Fibroblast of lung (primary cell): ENCODE results near the gene RAP1GDS1. TPM values are rescaled to one million over a fixed set of nuclear protein-coding genes. Genes with fewer than 3 reads are reported as not detected.
"Not testable (repeated sequence)": the region's sequence is repeated elsewhere in the genome, so short reads cannot be mapped to it uniquely, and the experiment has no call there.

Experiments used
- DNase-seq, 2 donors: peaks; one replicate each; pipeline versions ENCODE4 v3.0.0 to v3.0.0-alpha.2; 2010; ENCODE audit warnings: low read depth in 2 of 2
- H2AFZ ChIP-seq: 2 replicates; pipeline ENCODE4 v1.5.1; 2012; ENCODE audit warnings: low read length, control low read depth, inconsistent platforms
- H3K27ac ChIP-seq: 2 replicates; pipeline ENCODE4 v1.5.1; 2011; ENCODE audit warnings: low read length, control low read depth; ENCODE audit not compliant: insufficient read depth
- H3K27me3 ChIP-seq: 2 replicates; pipeline ENCODE4 v1.5.1; 2011; ENCODE audit warnings: mild to moderate bottlenecking, low read length; ENCODE audit not compliant: control insufficient read depth, insufficient read depth
- H3K36me3 ChIP-seq: 2 replicates; pipeline ENCODE4 v1.5.1; 2011; ENCODE audit warnings: low read length; ENCODE audit not compliant: control insufficient read depth, insufficient read depth
- H3K4me1 ChIP-seq: 2 replicates; pipeline ENCODE4 v1.5.1; 2011; ENCODE audit warnings: low read length; ENCODE audit not compliant: control insufficient read depth, insufficient read depth; ENCODE audit errors: extremely low read depth
- H3K4me2 ChIP-seq: 2 replicates; pipeline ENCODE4 v1.5.1; 2011; ENCODE audit warnings: low read length, control low read depth; ENCODE audit not compliant: insufficient read depth; ENCODE audit errors: extremely low read depth
- H3K4me3 ChIP-seq, 4 experiments: fragments of 200-600 bp in 1 of 4; sonication (generic) in 1 of 4; replicated peaks in 1 of 4; 2 replicates each; pipeline ENCODE4 v1.5.1; 2011 to 2016; ENCODE audit warnings: low read length in 4 of 4, low read depth in 3 of 4, mild to moderate bottlenecking in 3 of 4, control low read depth in 2 of 4, inconsistent platforms in 1 of 4, mixed read lengths in 1 of 4; ENCODE audit not compliant: insufficient read depth in 1 of 4; ENCODE audit errors: control extremely low read depth in 1 of 4
- H3K79me2 ChIP-seq: 2 replicates; pipeline ENCODE4 v1.5.1; 2012; ENCODE audit warnings: mild to moderate bottlenecking, low read length, inconsistent platforms; ENCODE audit not compliant: control insufficient read depth, insufficient read depth
- H3K9ac ChIP-seq: 2 replicates; pipeline ENCODE4 v1.5.1; 2011; ENCODE audit warnings: mild to moderate bottlenecking, low read length, control low read depth; ENCODE audit not compliant: insufficient read depth
- H3K9me3 ChIP-seq: 2 replicates; pipeline ENCODE4 v1.5.1; 2012; ENCODE audit warnings: low read depth, low read length; ENCODE audit not compliant: control insufficient read depth, insufficient read depth
- H4K20me1 ChIP-seq: 2 replicates; pipeline ENCODE4 v1.5.1; 2011; ENCODE audit warnings: low read length; ENCODE audit not compliant: control insufficient read depth, insufficient read depth; ENCODE audit errors: extremely low read depth
- EZH2 ChIP-seq: IDR thresholded peaks from 2 replicates; pipeline ENCODE4 v1.5.1; 2012; ENCODE audit warnings: low read length, control low read depth, mild to moderate bottlenecking; ENCODE audit errors: missing control alignments
- polyA plus RNA-seq, 2 donors: library from polyadenylated mRNA; depleted of rRNA in 1 of 2; stranded (reverse) in 1 of 2; unstranded in 1 of 2; fragments of >200 nt; gene quantifications; 2 replicates each; pipeline ENCODE4 v1.2.1, GENCODE V29; 2011 to 2012; ENCODE audit warnings: missing spikeins in 1 of 2
- total RNA-seq: library from RNA; depleted of rRNA; stranded (reverse); fragments of >200 nt; gene quantifications from 2 replicates; pipeline ENCODE4 v1.2.1, GENCODE V29; 2014
- TF ChIP-seq, protein P1 (sequence below), 2 donors: IDR thresholded peaks in 1 of 2; conservative IDR thresholded peaks in 1 of 2; 1 replicate in 1 of 2; 2 replicates in 1 of 2; pipeline ENCODE4 v1.5.1; 2011 to 2012; ENCODE audit warnings: low read length in 2 of 2, control low read depth in 1 of 2, inconsistent platforms in 1 of 2, low read depth in 1 of 2, mild to moderate bottlenecking in 1 of 2

The RAP1GDS1 gene
- total and polyA plus RNA-seq, 2 donors (not counting 1 experiment from before 2014, with no cell fraction given): 68.3 to 103 TPM

DNA sequence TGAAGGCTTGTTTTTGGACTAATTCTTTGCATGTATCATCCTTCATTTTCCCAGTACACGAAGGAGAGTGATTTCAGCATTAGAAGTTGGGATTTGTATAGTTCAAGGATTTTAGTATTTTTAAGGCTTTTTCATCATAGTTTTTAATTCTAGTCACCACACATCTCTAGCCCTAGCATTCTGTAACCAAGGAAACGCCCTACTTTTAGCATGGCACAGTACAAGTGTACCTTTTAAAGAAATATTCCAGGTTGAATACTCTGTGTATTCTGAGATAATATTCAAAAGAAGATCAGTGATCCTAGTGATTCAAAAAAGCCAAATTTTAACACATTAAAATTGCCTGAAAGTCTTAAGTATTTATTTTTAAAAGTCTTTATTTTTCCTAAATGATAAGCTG, 150.5 kb downstream of the RAP1GDS1 start:
- Histone ChIP-seq H3K4me1 (no peaks in the 10 kb centered on the region), H4K20me1 (no peaks in the 10 kb centered on the region), H3K27ac (no peak overlapping the region), H3K27me3 (no peaks in the 10 kb centered on the region), H3K4me3 (no peak overlapping the region), H3K9me3 (no peaks in the 10 kb centered on the region), H3K9ac (no peak overlapping the region), H3K4me2 (no peak overlapping the region), H3K79me2 (no peaks in the 10 kb centered on the region), H2AFZ (no peak overlapping the region), H3K36me3 (peaks cover 1% of the 10 kb centered on the region)
- DNase-seq: no peak
- TF ChIP-seq EZH2: no peak
- TF ChIP-seq, protein P1, sequence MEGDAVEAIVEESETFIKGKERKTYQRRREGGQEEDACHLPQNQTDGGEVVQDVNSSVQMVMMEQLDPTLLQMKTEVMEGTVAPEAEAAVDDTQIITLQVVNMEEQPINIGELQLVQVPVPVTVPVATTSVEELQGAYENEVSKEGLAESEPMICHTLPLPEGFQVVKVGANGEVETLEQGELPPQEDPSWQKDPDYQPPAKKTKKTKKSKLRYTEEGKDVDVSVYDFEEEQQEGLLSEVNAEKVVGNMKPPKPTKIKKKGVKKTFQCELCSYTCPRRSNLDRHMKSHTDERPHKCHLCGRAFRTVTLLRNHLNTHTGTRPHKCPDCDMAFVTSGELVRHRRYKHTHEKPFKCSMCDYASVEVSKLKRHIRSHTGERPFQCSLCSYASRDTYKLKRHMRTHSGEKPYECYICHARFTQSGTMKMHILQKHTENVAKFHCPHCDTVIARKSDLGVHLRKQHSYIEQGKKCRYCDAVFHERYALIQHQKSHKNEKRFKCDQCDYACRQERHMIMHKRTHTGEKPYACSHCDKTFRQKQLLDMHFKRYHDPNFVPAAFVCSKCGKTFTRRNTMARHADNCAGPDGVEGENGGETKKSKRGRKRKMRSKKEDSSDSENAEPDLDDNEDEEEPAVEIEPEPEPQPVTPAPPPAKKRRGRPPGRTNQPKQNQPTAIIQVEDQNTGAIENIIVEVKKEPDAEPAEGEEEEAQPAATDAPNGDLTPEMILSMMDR (conservative IDR thresholded peaks at IDR 0.05 in 1 of 2, IDR thresholded peaks at IDR 0.05 in 1 of 2; ENCODE audit: low read depth in 1 of 2, low read length in 2 of 2): no peak

DNA sequence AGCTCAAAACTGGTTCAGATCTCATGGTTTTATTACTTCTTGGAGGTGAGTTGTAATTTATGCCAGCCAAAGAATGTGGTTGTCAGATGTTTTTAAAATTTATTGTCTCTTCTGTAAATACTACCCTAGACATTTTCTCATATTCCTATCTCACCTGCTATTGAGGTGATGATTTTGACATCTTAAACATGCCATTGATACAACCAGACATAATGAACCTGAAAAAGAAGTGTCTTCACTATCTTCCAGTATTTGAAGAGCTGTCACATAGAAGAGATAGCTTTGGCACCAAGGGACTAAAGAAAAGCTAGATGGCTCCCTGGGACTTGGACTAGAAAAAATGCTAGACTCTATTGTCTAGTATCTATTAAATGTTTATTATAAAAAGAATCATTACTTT, 155.7 kb downstream of the RAP1GDS1 start:
- Histone ChIP-seq H2AFZ (no peak overlapping the region), H3K9me3 (no peaks in the 10 kb centered on the region), H3K27ac (no peak overlapping the region), H3K4me2 (no peak overlapping the region), H3K4me1 (no peaks in the 10 kb centered on the region), H3K36me3 (no peaks in the 10 kb centered on the region), H3K9ac (no peak overlapping the region), H3K4me3 (no peak overlapping the region), H3K27me3 (no peaks in the 10 kb centered on the region), H3K79me2 (no peaks in the 10 kb centered on the region), H4K20me1 (no peaks in the 10 kb centered on the region)
- no peak for DNase-seq
- no peak for TF ChIP-seq EZH2
- TF ChIP-seq, protein P1 (conservative IDR thresholded peaks at IDR 0.05 in 1 of 2, IDR thresholded peaks at IDR 0.05 in 1 of 2; ENCODE audit: low read depth in 1 of 2, low read length in 2 of 2): no peak

DNA sequence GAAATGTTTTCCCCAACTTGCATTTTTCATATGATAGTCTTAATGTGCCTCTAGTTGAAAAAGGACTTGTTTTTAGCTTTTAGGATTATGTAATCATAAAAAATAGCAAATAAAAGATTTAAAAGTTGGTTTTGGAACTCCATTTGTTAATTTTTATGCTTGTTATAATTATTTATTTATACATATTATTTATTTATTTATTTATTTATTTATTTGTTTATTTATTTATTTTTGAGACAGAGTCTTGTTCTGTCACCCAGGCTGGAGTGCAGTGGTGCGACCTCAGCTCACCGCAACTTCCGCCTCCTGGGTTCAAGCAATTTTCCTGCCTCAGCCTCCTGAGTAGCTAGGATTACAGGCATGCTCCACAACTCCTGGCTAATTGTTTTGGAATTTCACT, 159.0 kb downstream of the RAP1GDS1 start:
- not testable (repeated sequence) for H3K4me2 ChIP-seq, H3K27ac ChIP-seq, H3K4me1 ChIP-seq, H3K9me3 ChIP-seq, H3K27me3 ChIP-seq, DNase-seq, H3K79me2 ChIP-seq, H3K9ac ChIP-seq, H3K36me3 ChIP-seq, H2AFZ ChIP-seq, H3K4me3 ChIP-seq, H4K20me1 ChIP-seq
